A549 (cell line): ENCODE measurements around the gene FRMD4A. TPM values are rescaled to one million over a fixed set of nuclear protein-coding genes. Genes with fewer than 3 reads are reported as not detected.

Experiments used
- ATAC-seq, 2 experiments: fragments of 200-7000 bp in 1 of 2; fragments of >200 bp in 1 of 2; cut with Nextera tagmentation in 1 of 2; cut with Tn5 transposase in 1 of 2; 3 replicates each; pipeline versions ENCODE4 v1.8.0 to v1.9.1; 2018 to 2020; ENCODE audit warnings: mild to moderate bottlenecking in 1 of 2, moderate library complexity in 1 of 2
- CTCF ChIA-PET: fragments of 300-600 bp; sonication (Branson Sonifier 250); formaldehyde crosslinking; extraction: SDS; loops from one replicate; lab custom pipeline; 2021; ENCODE audit warnings: antibody characterized with exemption, inconsistent platforms; lab: Yijun Ruan, JAX
- POLR2A ChIA-PET: fragments of 350-600 bp; formaldehyde crosslinking; extraction: SDS; loops from one replicate; lab custom pipeline; 2021; ENCODE audit warnings: antibody characterized with exemption, inconsistent platforms; lab: Yijun Ruan, JAX
- DNase-seq, 2 experiments: peaks; one replicate each; pipeline versions ENCODE4 v3.0.0 to v3.0.0-alpha.2; 2011 to 2016; ENCODE audit warnings: low read depth in 1 of 2, low spot score in 1 of 2
- FAIRE-seq: peaks from 2 replicates; lab custom pipeline; 2011; peaks lifted over from hg19 to GRCh38; lab: Jason Lieb, UNC
- H3K27ac ChIP-seq, 2 experiments: fragments of >200 bp; sonication (Bioruptor Twin); formaldehyde crosslinking; 3 replicates each; pipeline ENCODE4 v1.5.1; 2016 to 2017
- H3K4me1 ChIP-seq: fragments of >200 bp; sonication (Bioruptor Twin); formaldehyde crosslinking; 3 replicates; pipeline ENCODE4 v1.6.1; 2016
- H3K4me2 ChIP-seq: fragments of >200 bp; sonication (Bioruptor Twin); formaldehyde crosslinking; 3 replicates; pipeline ENCODE4 v1.6.1; 2016
- H3K4me3 ChIP-seq: fragments of >200 bp; sonication (Bioruptor Twin); formaldehyde crosslinking; 3 replicates; pipeline ENCODE4 v1.5.1; 2016
- H3K9me3 ChIP-seq: fragments of >200 bp; sonication (Bioruptor Twin); formaldehyde crosslinking; 3 replicates; pipeline ENCODE4 v1.6.1; 2016
- CHD4 ChIP-seq: fragments of 200-600 bp; sonication (generic); IDR thresholded peaks from 2 replicates; pipeline ENCODE4 v1.6.1; 2016; ENCODE audit warnings: antibody characterized with exemption, mild to moderate bottlenecking, borderline replicate concordance
- EHF ChIP-seq: fragments of 250-450 bp; sonication (Bioruptor Pico); IDR thresholded peaks from 2 replicates; pipeline ENCODE4 v1.5.0; 2020; ENCODE audit warnings: mild to moderate bottlenecking
- ESRRA ChIP-seq: fragments of 150-350 bp; IDR thresholded peaks from 2 replicates; pipeline ENCODE4 v1.6.1; 2014; ENCODE audit warnings: mild to moderate bottlenecking, low read length, borderline replicate concordance
- FOSL2 ChIP-seq, 2 experiments: fragments of 450-650 bp in 1 of 2; fragments of >200 bp in 1 of 2; sonication (Bioruptor Twin) in 1 of 2; formaldehyde crosslinking; IDR thresholded peaks; 2 replicates each; pipeline versions ENCODE4 v1.5.0 to v1.6.1; 2016 to 2020; ENCODE audit warnings: mild to moderate bottlenecking in 1 of 2, moderate library complexity in 1 of 2
- HDAC2 ChIP-seq: fragments of 200-600 bp; sonication (generic); IDR thresholded peaks from 2 replicates; pipeline ENCODE4 v1.6.1; 2016
- HMGXB4 ChIP-seq: fragments of 250-450 bp; sonication (Bioruptor Pico); IDR thresholded peaks from 2 replicates; pipeline ENCODE4 v1.5.0; 2021; ENCODE audit warnings: mild to moderate bottlenecking, moderate library complexity, borderline replicate concordance
- HOXA7 ChIP-seq: fragments of 250-450 bp; sonication (Bioruptor Pico); IDR thresholded peaks from 2 replicates; pipeline ENCODE4 v1.5.0; 2020; ENCODE audit warnings: mild to moderate bottlenecking, moderate library complexity
- HOXB13 ChIP-seq: fragments of 250-450 bp; sonication (Bioruptor Pico); IDR thresholded peaks from 2 replicates; pipeline ENCODE4 v1.5.0; 2020; ENCODE audit warnings: low read depth, mild to moderate bottlenecking, moderate library complexity
- MAFK ChIP-seq: fragments of 450-650 bp; IDR thresholded peaks from 2 replicates; pipeline ENCODE4 v1.6.1; 2014; ENCODE audit not compliant: partially characterized antibody
- NFE2L2 ChIP-seq: fragments of 150-350 bp; conservative IDR thresholded peaks from 2 replicates; pipeline ENCODE4 v1.6.1; 2014; ENCODE audit warnings: low read length
- NPAS2 ChIP-seq: fragments of 250-450 bp; sonication (Bioruptor Pico); IDR thresholded peaks from 2 replicates; pipeline ENCODE4 v1.8.0; 2022; ENCODE audit warnings: mild to moderate bottlenecking, moderate library complexity, borderline replicate concordance
- PBX3 ChIP-seq: IDR thresholded peaks from 2 replicates; pipeline ENCODE4 v1.6.1; 2012
- PHF8 ChIP-seq: fragments of 200-600 bp; sonication (generic); IDR thresholded peaks from 2 replicates; pipeline ENCODE4 v1.6.1; 2016; ENCODE audit warnings: low read depth, mild to moderate bottlenecking, antibody characterized with exemption, moderate library complexity, borderline replicate concordance
- REST ChIP-seq: fragments of 200-600 bp; sonication (generic); IDR thresholded peaks from 2 replicates; pipeline ENCODE4 v1.6.1; 2016; ENCODE audit warnings: antibody characterized with exemption, mild to moderate bottlenecking, moderate library complexity
- RNF2 ChIP-seq: fragments of 200-600 bp; sonication (generic); IDR thresholded peaks from 2 replicates; pipeline ENCODE4 v1.6.1; 2016; ENCODE audit warnings: low read depth, mild to moderate bottlenecking, antibody characterized with exemption, moderate library complexity, borderline replicate concordance
- SMC3 ChIP-seq: fragments of >200 bp; sonication (Bioruptor Twin); formaldehyde crosslinking; IDR thresholded peaks from 3 replicates; pipeline ENCODE4 v1.6.1; 2018; ENCODE audit warnings: inconsistent platforms
- SREBF2 ChIP-seq: fragments of 450-650 bp; IDR thresholded peaks from 2 replicates; pipeline ENCODE4 v1.6.1; 2014; ENCODE audit warnings: mild to moderate bottlenecking, moderate library complexity
- TP53 ChIP-seq: fragments of 250-450 bp; sonication (Bioruptor Pico); IDR thresholded peaks from 2 replicates; pipeline ENCODE4 v1.5.0; 2021; ENCODE audit warnings: mild to moderate bottlenecking, moderate library complexity
- ZNF302 ChIP-seq: fragments of 250-450 bp; sonication (Bioruptor Pico); IDR thresholded peaks from 2 replicates; pipeline ENCODE4 v1.9.0; 2021; ENCODE audit warnings: inconsistent platforms, mild to moderate bottlenecking, moderate library complexity
- WGBS: methylation state at CpG from one replicate; pipeline ENCODE4 v1.1.6; 2017; ENCODE audit errors: missing lambda C conversion rate; 5-methylcytosine and 5-hydroxymethylcytosine counted together
- polyA plus RNA-seq, 4 experiments: library from polyadenylated mRNA; depleted of rRNA in 3 of 4; stranded (reverse); fragments of >200 nt; fragmentation: RNase III in 1 of 4; extraction: RNeasy Plus Mini Kit Qiagen cat#74134 plus additional on column Dnase treatment in 1 of 4; gene quantifications; 2 replicates in 3 of 4; 3 replicates in 1 of 4; pipeline ENCODE4 v1.2.3, GENCODE V29; 2011 to 2017
- TF ChIP-seq, protein P1 (sequence below): fragments of >200 bp; sonication (Bioruptor Twin); formaldehyde crosslinking; IDR thresholded peaks from 3 replicates; pipeline ENCODE4 v1.6.1; 2016
- TF ChIP-seq, protein P2 (sequence below): IDR thresholded peaks from 2 replicates; pipeline ENCODE4 v1.6.1; 2012

FRMD4A gene
- polyA plus RNA-seq, 2 of the 4 experiments (the other 2 are of a cell fraction): 2.5 to 4.7 TPM

DNA sequence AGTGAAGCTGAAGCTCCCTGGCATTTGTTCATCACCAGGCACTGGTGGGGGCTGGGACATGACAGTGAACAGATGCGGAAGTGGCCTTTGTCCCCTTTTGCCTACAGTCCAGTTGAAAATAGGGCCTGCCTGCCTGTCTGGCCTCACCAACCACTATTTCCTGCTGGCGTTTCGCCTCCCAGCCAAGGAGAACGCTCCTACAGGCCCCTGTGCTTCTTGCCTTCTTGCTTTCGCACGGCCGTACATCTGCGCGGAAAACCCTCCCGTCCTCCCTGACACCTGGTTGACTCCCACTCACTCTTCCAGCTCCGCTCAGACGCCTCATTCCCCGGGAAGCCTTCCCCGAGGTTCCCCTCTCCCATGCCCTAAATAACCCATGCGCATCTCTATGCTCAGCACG lies 426.7 kb downstream of the FRMD4A start:
- DNase-seq (no peak), FAIRE-seq (no peak), ATAC-seq (no peak)
- Histone ChIP-seq H3K9me3 (0 out of 3 replicates have a peak, but pooled peaks cover 5% of the 10 kb centered on the region), H3K4me3 (no peak overlapping the region), H3K4me2 (no peak overlapping the region), H3K27ac (no peak overlapping the region), H3K4me1 (no peaks in the 10 kb centered on the region)
- CTCF ChIA-PET: interaction anchor here (0.6 kb wide), 1 partner anchor 25 kb away, joined by 3 read pairs; no protein-coding TSS in a partner anchor
- POLR2A ChIA-PET: no interaction called here
- no peak for TF ChIP-seq TP53
- TF ChIP-seq, protein P1, sequence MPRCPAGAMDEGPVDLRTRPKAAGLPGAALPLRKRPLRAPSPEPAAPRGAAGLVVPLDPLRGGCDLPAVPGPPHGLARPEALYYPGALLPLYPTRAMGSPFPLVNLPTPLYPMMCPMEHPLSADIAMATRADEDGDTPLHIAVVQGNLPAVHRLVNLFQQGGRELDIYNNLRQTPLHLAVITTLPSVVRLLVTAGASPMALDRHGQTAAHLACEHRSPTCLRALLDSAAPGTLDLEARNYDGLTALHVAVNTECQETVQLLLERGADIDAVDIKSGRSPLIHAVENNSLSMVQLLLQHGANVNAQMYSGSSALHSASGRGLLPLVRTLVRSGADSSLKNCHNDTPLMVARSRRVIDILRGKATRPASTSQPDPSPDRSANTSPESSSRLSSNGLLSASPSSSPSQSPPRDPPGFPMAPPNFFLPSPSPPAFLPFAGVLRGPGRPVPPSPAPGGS: no peak
- TF ChIP-seq HDAC2: no peak
- no peak for TF ChIP-seq ZNF302
- TF ChIP-seq SREBF2: no peak
- 67% methylated on average over 16 of the region's 16 CpGs for WGBS

DNA sequence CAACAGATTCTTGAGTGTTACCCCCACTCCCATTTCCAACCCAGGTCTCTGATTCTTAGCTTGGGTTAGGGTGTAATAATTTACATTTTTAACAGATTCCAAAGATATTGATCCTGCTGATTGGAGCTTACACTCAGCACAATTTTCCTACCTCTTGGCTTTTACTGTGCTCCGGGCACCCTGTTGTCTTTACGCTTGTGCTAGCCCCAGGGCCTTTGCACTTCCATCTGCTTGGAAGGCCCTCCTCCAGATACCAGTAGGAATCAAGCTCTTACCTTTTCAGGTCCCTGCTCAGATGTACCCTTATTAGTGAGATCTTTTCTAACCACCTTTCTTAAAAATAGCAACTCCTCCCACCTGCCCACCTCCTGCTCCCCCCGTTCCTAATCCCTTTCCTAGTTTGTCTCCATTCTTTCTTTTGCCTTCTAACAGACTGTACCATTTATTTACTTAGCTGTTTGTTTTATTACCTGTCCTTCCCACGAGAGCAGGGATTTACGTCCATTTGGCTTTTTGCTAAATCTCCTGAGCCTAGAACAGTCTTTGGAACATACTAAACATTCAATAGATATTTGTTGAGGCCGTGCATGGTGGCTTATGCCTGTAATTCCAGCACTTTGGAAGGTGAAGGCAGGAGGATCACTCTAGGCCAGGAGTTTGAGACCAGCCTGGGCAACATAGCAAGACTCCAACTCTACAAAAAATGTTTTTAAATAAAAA lies 427.7 kb downstream of the FRMD4A start:
- no peak overlapping the region for H3K4me3 ChIP-seq
- POLR2A ChIA-PET: no interaction called here
- CTCF ChIA-PET: interaction anchor here (0.6 kb wide), 1 partner anchor 66 kb away, joined by 3 read pairs; no protein-coding TSS in a partner anchor
- no peak for ATAC-seq
- DNase-seq: no peak
- no peak for FAIRE-seq
- no peak overlapping the region for H3K27ac ChIP-seq
- H3K9me3 ChIP-seq: 0 out of 3 replicates have a peak, but pooled peaks cover 5% of the 10 kb centered on the region
- H3K4me2 ChIP-seq: no peak overlapping the region
- 49% methylated on average over 6 of the region's 6 CpGs for WGBS
- H3K4me1 ChIP-seq: no peaks in the 10 kb centered on the region
- TF ChIP-seq REST (no peak), SMC3 (no peak), PBX3 (no peak), HMGXB4 (CRISPR knock-in tag) (no peak), MAFK (no peak), PHF8 (no peak), HOXB13 (CRISPR knock-in tag) (no peak), CHD4 (no peak), ESRRA (no peak), NFE2L2 (no peak), RNF2 (no peak), EHF (CRISPR knock-in tag) (no peak), NPAS2 (CRISPR knock-in tag) (no peak), HOXA7 (CRISPR knock-in tag) (no peak), FOSL2 (IDR thresholded peaks at IDR 0.05) (no peak), FOSL2 (CRISPR knock-in tag; IDR thresholded peaks at IDR 0.05) (no peak)
- TF ChIP-seq, protein P2, sequence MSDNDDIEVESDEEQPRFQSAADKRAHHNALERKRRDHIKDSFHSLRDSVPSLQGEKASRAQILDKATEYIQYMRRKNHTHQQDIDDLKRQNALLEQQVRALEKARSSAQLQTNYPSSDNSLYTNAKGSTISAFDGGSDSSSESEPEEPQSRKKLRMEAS: no peak
